GM12872 (cell line): ENCODE measurements around the gene TMEM132A.

Experiments
- TF ChIP-seq, protein P1 (sequence below): IDR thresholded peaks from 3 replicates; pipeline ENCODE4 v1.5.1; 2011; ENCODE audit warnings: low read depth, mild to moderate bottlenecking, low read length, moderate library complexity; ENCODE audit not compliant: insufficient read depth

TMEM132A gene

DNA sequence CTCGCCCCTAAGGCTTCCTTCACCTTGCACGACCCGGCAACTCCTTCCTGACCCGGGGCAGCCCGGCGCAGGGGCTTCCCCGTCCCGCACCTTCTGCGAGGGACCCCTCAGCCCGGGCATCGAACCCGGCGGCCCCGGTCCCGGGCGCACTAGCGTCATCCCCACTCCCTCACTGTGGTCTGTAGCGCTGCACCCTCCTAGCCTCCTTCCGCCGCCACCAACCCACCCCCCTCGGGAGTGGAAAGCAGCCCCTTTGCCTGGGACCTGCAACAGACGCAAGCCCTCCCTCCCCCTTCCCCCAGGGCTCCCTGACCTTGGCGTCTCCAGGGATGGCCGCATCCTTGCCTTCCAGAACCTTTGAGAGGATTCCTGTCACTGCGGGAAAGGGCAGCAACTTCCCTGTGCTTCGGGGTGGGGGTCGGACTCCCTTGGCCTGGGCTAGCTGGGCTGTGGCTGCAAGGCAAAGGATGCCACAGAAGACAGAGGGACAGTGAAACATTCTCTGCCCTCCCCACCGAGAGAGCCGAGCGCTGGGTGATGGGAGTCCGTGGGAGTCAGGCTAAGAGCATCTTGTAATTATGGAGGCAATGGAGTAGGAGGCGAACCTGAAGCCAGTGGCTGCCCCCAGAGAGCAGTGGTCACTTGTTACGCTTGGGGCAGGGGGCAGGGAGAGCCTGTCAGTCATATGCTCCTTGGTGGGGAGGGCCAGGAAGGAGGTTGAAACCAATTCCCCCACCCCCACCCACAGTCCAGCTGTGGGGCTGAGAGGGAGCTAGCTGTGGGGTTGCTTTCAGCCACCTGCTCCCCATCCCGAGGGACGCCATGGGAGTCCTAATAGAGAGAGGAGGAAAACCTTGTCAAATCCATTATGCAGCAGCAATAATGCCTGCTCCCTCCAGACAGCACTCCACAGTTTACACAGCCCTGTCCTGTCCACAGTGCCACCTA is 920 bp downstream of the TMEM132A start:
- TF ChIP-seq, protein P1, sequence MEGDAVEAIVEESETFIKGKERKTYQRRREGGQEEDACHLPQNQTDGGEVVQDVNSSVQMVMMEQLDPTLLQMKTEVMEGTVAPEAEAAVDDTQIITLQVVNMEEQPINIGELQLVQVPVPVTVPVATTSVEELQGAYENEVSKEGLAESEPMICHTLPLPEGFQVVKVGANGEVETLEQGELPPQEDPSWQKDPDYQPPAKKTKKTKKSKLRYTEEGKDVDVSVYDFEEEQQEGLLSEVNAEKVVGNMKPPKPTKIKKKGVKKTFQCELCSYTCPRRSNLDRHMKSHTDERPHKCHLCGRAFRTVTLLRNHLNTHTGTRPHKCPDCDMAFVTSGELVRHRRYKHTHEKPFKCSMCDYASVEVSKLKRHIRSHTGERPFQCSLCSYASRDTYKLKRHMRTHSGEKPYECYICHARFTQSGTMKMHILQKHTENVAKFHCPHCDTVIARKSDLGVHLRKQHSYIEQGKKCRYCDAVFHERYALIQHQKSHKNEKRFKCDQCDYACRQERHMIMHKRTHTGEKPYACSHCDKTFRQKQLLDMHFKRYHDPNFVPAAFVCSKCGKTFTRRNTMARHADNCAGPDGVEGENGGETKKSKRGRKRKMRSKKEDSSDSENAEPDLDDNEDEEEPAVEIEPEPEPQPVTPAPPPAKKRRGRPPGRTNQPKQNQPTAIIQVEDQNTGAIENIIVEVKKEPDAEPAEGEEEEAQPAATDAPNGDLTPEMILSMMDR, result no peak

DNA sequence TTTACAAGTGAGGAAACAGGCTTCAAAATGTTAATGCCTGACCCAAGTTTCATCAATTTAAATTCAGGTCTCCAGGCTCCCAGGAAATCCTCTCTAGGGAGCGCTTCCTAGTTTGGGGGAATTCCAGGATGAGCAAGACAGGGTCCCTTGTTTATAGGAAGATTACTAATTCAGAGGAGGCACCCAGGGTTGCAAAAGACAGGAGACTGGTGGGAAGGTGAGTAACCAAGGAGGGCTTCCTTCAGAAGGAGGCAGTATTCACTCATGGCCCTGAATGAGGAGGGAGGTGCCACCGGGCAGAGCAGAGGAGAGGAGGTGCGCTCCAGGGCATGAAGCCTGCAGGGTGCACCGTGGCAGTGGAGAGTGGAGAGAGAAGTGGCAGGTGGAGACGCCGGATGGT is 1.6 kb downstream of the TMEM132A start:
- TF ChIP-seq, protein P1, result no peak

DNA sequence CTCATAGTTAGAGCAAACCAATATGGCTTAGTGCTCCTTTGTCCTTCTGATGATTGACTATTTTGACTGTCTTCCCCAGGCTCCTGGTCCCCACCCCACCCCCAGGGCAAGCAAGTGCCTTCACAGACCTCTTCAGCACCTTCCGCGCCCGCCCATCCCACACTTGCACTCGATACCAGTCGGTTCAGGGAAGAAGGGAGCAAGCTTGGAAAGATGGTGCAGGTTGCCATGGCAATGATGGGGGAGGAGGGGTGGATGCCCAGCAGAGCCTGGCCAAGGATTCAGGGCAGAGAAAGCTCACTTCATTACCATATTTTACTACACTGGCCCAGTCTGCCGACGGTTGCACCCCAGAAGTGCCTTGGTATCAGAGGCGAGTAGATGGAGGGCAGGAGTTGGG is 2.2 kb downstream of the TMEM132A start:
- TF ChIP-seq, protein P1, result no peak

DNA sequence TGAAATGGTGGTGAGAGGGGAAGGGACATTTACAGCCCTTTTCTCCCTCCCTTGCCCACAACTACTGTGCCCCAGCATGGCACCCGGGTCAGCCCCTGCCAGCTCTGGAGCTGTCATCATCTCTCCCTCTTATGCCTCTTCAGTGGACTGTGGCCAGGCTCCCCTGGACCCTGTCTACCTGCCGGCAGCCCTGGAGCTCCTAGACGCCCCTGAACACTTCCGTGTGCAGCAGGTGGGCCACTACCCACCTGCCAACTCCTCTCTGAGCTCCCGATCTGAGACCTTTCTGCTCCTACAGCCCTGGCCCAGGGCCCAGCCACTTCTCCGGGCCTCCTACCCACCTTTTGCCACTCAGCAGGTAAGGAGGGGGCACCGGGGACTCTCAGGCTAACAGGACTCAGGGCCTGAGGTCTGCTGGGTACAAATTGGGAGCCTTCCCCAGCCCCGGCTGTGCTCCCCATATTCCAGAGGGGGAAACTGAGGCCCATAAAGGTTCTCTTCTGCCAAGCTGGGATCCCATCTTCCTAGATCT is 2.9 kb downstream of the TMEM132A start:
- TF ChIP-seq, protein P1, result no peak

DNA sequence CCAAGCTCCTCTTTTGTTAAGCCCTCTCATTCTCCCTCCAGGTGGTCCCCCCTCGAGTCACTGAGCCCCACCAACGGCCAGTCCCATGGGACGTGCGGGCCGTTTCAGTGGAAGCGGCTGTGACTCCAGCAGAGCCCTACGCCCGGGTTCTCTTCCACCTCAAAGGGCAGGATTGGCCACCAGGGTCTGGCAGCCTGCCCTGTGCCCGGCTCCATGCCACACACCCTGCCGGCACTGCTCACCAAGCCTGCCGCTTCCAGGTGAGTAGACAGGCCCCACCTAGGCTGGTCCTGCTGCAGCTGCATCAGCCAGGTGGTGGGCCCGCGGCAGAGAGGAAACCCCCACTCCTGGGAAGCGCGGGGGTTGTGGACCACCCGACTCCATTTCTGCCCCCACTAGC is 3.3 kb downstream of the TMEM132A start:
- TF ChIP-seq, protein P1, result no peak

DNA sequence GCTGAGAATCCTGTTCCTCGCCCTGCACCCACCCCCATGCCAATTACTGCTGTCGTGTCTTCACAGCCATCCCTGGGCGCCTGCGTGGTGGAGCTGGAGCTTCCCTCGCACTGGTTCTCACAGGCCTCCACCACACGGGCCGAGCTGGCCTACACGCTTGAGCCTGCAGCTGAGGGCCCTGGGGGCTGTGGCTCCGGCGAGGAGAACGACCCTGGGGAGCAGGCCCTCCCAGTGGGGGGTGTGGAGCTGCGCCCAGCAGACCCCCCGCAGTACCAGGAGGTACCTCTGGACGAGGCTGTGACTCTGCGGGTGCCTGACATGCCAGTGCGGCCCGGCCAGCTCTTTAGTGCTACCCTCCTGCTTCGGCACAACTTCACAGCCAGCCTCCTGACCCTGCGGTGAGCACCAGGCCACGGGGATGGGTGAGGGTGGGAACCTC is 4.3 kb downstream of the TMEM132A start:
- TF ChIP-seq, protein P1, result no peak

DNA sequence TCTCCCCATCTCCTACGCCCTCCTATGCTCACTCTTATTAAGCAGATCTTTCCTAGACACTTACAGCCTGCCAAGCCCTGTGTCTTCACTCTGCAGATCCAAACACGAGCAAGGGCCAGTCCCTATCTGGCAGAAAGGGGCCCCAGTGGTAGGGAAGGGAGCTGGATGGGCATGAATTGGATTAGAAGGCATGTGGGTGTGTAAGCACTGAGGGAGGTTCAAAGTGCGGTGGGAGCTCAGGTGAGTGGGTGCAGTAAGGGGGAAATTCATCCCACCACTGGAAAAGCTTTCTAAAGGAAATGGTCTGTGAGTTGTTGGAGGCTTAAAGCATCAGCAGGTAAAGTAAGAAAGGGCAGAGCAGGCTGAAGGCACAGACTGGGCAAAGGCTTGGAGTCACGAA is 5.5 kb downstream of the TMEM132A start:
- TF ChIP-seq, protein P1, result no peak
